ENCODE measurements around the gene PLET1. TPM values are rescaled to one million over a fixed set of nuclear protein-coding genes. Genes with fewer than 3 reads are reported as not detected.

Gene PLET1
- total RNA-seq, 2 experiments from 2014 or later, result not detected

DNA sequence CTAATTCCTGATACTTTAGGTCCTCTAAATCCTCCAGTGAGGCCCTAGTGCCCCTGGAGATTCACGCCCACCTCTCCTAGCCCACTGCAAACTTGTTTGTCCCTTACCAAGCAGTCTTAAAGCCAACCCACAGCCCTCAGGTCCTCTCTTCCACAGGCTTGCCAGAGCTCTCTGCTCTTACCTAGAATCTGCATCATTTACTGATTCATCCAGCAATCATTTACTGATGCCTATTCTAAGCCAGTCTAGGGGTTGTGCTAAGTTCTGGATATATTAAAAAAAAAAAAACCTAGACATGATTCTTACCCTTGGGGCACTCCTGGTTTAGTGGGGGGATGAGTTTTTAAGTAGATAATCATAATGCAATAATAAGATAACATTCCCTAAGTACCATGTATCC lies 43.0 kb upstream of the PLET1 start:
- no TSS peak for BruUV-seq (replicated peaks)
- no peak for TF ChIP-seq EZH2phosphoT487 (IDR thresholded peaks at IDR 0.05; ENCODE audit: borderline replicate concordance, low read depth, low read length)
- TF ChIP-seq, protein P1, sequence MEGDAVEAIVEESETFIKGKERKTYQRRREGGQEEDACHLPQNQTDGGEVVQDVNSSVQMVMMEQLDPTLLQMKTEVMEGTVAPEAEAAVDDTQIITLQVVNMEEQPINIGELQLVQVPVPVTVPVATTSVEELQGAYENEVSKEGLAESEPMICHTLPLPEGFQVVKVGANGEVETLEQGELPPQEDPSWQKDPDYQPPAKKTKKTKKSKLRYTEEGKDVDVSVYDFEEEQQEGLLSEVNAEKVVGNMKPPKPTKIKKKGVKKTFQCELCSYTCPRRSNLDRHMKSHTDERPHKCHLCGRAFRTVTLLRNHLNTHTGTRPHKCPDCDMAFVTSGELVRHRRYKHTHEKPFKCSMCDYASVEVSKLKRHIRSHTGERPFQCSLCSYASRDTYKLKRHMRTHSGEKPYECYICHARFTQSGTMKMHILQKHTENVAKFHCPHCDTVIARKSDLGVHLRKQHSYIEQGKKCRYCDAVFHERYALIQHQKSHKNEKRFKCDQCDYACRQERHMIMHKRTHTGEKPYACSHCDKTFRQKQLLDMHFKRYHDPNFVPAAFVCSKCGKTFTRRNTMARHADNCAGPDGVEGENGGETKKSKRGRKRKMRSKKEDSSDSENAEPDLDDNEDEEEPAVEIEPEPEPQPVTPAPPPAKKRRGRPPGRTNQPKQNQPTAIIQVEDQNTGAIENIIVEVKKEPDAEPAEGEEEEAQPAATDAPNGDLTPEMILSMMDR (conservative IDR thresholded peaks at IDR 0.05; ENCODE audit: low read length), result no peak
- ChIA-PET CTCF (ENCODE audit: unreplicated experiment) (no interaction called here), POLR2A (no interaction called here)
- Histone ChIP-seq H3K4me1 (ENCODE audit: insufficient read depth, low read length, poor library complexity, severe bottlenecking) (no peaks in the 10 kb centered on the region), H2AFZ (ENCODE audit: low read length) (no peak overlapping the region), H4K20me1 (ENCODE audit: insufficient read depth, low read length) (no peaks in the 10 kb centered on the region), H3K9me3 (ENCODE audit: low read length) (no peaks in the 10 kb centered on the region), H3K36me3 (ENCODE audit: insufficient read depth, low read length) (no peaks in the 10 kb centered on the region), H3K27ac (ENCODE audit: low read depth, low read length, poor library complexity, severe bottlenecking) (no peak overlapping the region), H3K79me2 (ENCODE audit: insufficient read depth, low read depth, low read length) (no peaks in the 10 kb centered on the region), H3K4me3 (ENCODE audit: low read depth, low read length, poor library complexity, severe bottlenecking) (no peak overlapping the region), H3K4me2 (ENCODE audit: low read length) (no peak overlapping the region), H3K9me2 (ENCODE audit: insufficient read depth, low read length) (no peaks in the 10 kb centered on the region)
- intact Hi-C loops (cut with micrococcal nuclease; ENCODE audit: unreplicated experiment), result no loop called here
- DNase-seq (ENCODE audit: low spot score), result no peak

DNA sequence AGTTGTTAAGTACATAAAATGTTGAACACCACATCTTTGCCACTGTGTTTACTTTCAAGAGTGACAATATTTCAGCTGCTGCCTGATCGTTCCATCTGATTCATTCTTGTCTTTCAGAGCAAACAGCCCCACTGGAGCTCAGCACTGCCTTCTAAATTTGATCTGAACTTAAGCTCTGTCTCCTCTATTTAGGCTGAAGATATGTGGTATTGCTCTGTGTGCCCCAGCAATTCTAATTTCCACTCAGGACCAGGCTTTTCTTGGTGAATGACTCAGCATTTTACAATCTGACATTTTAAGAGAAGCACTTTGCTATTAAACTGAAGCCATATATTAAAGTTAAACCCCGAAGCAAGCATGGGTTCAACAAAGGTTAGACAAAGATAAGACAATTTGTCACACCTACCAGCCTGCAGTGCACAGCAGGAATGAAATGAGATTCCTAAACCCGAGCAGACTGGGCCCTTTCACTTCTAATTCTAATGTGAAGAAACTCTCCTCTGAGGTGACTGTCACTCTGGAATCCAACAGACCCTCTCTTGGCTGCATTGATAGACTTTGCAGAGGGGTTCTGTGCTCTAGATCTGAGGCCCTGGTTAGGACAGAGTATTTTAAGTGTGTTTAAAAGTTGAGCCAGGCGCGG lies 41.7 kb upstream of the PLET1 start:
- Histone ChIP-seq H3K9me2 (ENCODE audit: insufficient read depth, low read length) (no peaks in the 10 kb centered on the region), H3K9me3 (ENCODE audit: low read length) (no peaks in the 10 kb centered on the region), H4K20me1 (ENCODE audit: insufficient read depth, low read length) (no peaks in the 10 kb centered on the region), H3K79me2 (ENCODE audit: insufficient read depth, low read depth, low read length) (no peaks in the 10 kb centered on the region), H3K4me3 (ENCODE audit: low read depth, low read length, poor library complexity, severe bottlenecking) (no peak overlapping the region), H2AFZ (ENCODE audit: low read length) (no peak overlapping the region), H3K4me2 (ENCODE audit: low read length) (no peak overlapping the region), H3K4me1 (ENCODE audit: insufficient read depth, low read length, poor library complexity, severe bottlenecking) (no peaks in the 10 kb centered on the region), H3K36me3 (ENCODE audit: insufficient read depth, low read length) (no peaks in the 10 kb centered on the region), H3K27ac (ENCODE audit: low read depth, low read length, poor library complexity, severe bottlenecking) (no peak overlapping the region)
- ChIA-PET CTCF (ENCODE audit: unreplicated experiment) (no interaction called here), POLR2A (no interaction called here)
- TF ChIP-seq EZH2phosphoT487 (IDR thresholded peaks at IDR 0.05; ENCODE audit: borderline replicate concordance, low read depth, low read length), result no peak
- TF ChIP-seq, protein P1 (conservative IDR thresholded peaks at IDR 0.05; ENCODE audit: low read length), result no peak
- intact Hi-C loops (cut with micrococcal nuclease; ENCODE audit: unreplicated experiment), result no loop called here
- BruUV-seq (replicated peaks), result no TSS peak
- DNase-seq (ENCODE audit: low spot score), result no peak

DNA sequence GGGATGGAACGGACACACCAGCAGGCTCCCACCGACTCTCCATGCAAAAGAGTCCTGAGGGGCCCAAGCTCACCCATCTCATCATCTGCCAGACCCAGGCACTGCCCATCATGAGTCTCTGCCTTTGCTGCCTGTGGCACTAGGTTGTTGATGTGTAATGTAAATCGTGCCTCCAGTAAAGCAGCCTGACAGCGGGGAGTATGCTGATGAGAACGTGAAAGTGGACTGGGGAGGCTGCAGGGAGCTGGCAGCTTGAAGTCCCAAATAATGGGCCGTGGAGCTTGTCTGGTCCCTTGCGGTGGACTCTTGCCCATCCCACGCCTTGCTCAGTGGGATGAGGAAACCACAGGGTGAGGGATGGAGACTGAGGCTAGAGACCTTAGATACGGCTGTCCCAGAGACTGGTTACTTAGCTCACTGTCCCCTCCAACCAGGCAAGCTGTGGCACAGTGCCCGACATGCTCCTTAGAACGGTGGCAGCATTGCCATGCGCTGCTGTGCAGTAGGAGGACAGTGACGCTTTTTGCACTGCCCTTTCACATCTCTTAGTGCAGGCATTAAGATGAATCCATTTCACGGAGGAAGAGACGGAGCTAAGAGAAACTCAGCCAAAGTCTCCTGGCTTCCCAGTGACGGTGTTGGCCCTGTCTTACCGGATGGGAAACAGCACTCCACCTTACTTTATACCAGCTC lies 39.6 kb upstream of the PLET1 start:
- DNase-seq (ENCODE audit: low spot score), result no peak
- TF ChIP-seq EZH2phosphoT487 (IDR thresholded peaks at IDR 0.05; ENCODE audit: borderline replicate concordance, low read depth, low read length), result no peak
- TF ChIP-seq, protein P1 (conservative IDR thresholded peaks at IDR 0.05; ENCODE audit: low read length), result no peak
- Histone ChIP-seq H3K4me3 (ENCODE audit: low read depth, low read length, poor library complexity, severe bottlenecking) (no peak overlapping the region), H3K27ac (ENCODE audit: low read depth, low read length, poor library complexity, severe bottlenecking) (no peak overlapping the region), H3K9me2 (ENCODE audit: insufficient read depth, low read length) (no peaks in the 10 kb centered on the region), H3K9me3 (ENCODE audit: low read length) (no peaks in the 10 kb centered on the region), H2AFZ (ENCODE audit: low read length) (no peak overlapping the region), H3K79me2 (ENCODE audit: insufficient read depth, low read depth, low read length) (no peaks in the 10 kb centered on the region), H4K20me1 (ENCODE audit: insufficient read depth, low read length) (no peaks in the 10 kb centered on the region), H3K36me3 (ENCODE audit: insufficient read depth, low read length) (no peaks in the 10 kb centered on the region), H3K4me1 (ENCODE audit: insufficient read depth, low read length, poor library complexity, severe bottlenecking) (no peaks in the 10 kb centered on the region), H3K4me2 (ENCODE audit: low read length) (no peak overlapping the region)
- intact Hi-C loops (cut with micrococcal nuclease; ENCODE audit: unreplicated experiment), result no loop called here
- ChIA-PET POLR2A (interaction anchor here (0.7 kb wide), 2 partner anchors 165 to 1091 kb away, joined by 3 read pairs; no protein-coding TSS in a partner anchor), CTCF (ENCODE audit: unreplicated experiment) (no interaction called here)
- BruUV-seq (replicated peaks), result no TSS peak
